DND-41 (cell line): ENCODE measurements around the gene PTCHD1.

Experiments used
- ATAC-seq: fragments of 200-7000 bp; cut with Tn5 transposase; 3 replicates; pipeline ENCODE4 v1.9.1; 2021; ENCODE audit warnings: low read depth; ENCODE audit not compliant: insufficient read depth
- DNase-seq: peaks from one replicate; pipeline ENCODE4 v3.0.0-alpha.2; 2020
- H2AFZ ChIP-seq: 2 replicates; pipeline ENCODE4 v1.6.0; 2012; ENCODE audit warnings: low read depth, low read length
- H3K27ac ChIP-seq: 2 replicates; pipeline ENCODE4 v1.5.1; 2012; ENCODE audit warnings: low read length, inconsistent platforms
- H3K27me3 ChIP-seq: fragments of 200-600 bp; sonication (generic); 2 replicates; pipeline ENCODE4 v1.6.0; 2012; ENCODE audit warnings: low read length, mild to moderate bottlenecking, inconsistent platforms; ENCODE audit not compliant: insufficient read depth, poor library complexity
- H3K36me3 ChIP-seq: 2 replicates; pipeline ENCODE4 v1.5.1; 2012; ENCODE audit warnings: low read length, inconsistent platforms; ENCODE audit not compliant: insufficient read depth
- H3K4me1 ChIP-seq: 2 replicates; pipeline ENCODE4 v1.5.1; 2012; ENCODE audit warnings: mild to moderate bottlenecking, low read length; ENCODE audit not compliant: insufficient read depth
- H3K4me2 ChIP-seq: 2 replicates; pipeline ENCODE4 v1.6.0; 2012; ENCODE audit warnings: mild to moderate bottlenecking, moderate library complexity, low read length, inconsistent platforms; ENCODE audit not compliant: insufficient read depth
- H3K4me3 ChIP-seq, 2 experiments: fragments of 200-600 bp in 1 of 2; shearing (Covaris generic) in 1 of 2; 2 replicates each; pipeline ENCODE4 v1.5.1; 2012 to 2016; ENCODE audit warnings: inconsistent platforms in 2 of 2, low read length in 2 of 2, mild to moderate bottlenecking in 2 of 2, low read depth in 1 of 2, moderate library complexity in 1 of 2
- H3K79me2 ChIP-seq: 2 replicates; pipeline ENCODE4 v1.6.0; 2012; ENCODE audit warnings: low read length, inconsistent platforms; ENCODE audit not compliant: insufficient read depth
- H3K9ac ChIP-seq: 2 replicates; pipeline ENCODE4 v1.6.0; 2012; ENCODE audit warnings: low read depth, mild to moderate bottlenecking, inconsistent platforms, low read length, moderate library complexity
- H3K9me3 ChIP-seq: 2 replicates; pipeline ENCODE4 v1.5.1; 2012; ENCODE audit warnings: low read length, moderate library complexity, mild to moderate bottlenecking, inconsistent platforms; ENCODE audit not compliant: insufficient read depth, severe bottlenecking
- H4K20me1 ChIP-seq: 2 replicates; pipeline ENCODE4 v1.6.0; 2012; ENCODE audit warnings: low read length; ENCODE audit not compliant: insufficient read depth
- CTCF ChIP-seq: IDR thresholded peaks from 2 replicates; pipeline ENCODE4 v1.5.1; 2012; ENCODE audit warnings: borderline replicate concordance, low read length, moderate library complexity, mild to moderate bottlenecking; ENCODE audit not compliant: poor library complexity, severe bottlenecking; ENCODE audit errors: extremely low read depth
- EZH2 ChIP-seq: IDR thresholded peaks from 3 replicates; pipeline ENCODE4 v1.6.1; 2012; ENCODE audit warnings: borderline replicate concordance, low read depth, mild to moderate bottlenecking, moderate library complexity, low read length, inconsistent platforms; ENCODE audit not compliant: severe bottlenecking

The PTCHD1 gene

GRCh38 chrX:23390979-23391378, 56.3 kb downstream of the PTCHD1 start:
- no peak overlapping the region for H3K9ac ChIP-seq
- no peak overlapping the region for H2AFZ ChIP-seq
- H3K4me2 ChIP-seq = no peak overlapping the region
- no peak for TF ChIP-seq EZH2
- H3K27me3 ChIP-seq = no peaks in the 10 kb centered on the region
- no peak overlapping the region for H3K27ac ChIP-seq
- ATAC-seq (no peak), DNase-seq (no peak)
- H3K4me3 ChIP-seq = no peak overlapping the region
- no peaks in the 10 kb centered on the region for H3K9me3 ChIP-seq
- no peaks in the 10 kb centered on the region for H3K36me3 ChIP-seq
- no peaks in the 10 kb centered on the region for H4K20me1 ChIP-seq
- no peaks in the 10 kb centered on the region for H3K4me1 ChIP-seq
- H3K79me2 ChIP-seq = no peaks in the 10 kb centered on the region

GRCh38 chrX:23392195-23392594, 57.5 kb downstream of the PTCHD1 start:
- Histone ChIP-seq H3K27ac (no peak overlapping the region), H3K9me3 (no peaks in the 10 kb centered on the region), H3K4me2 (no peak overlapping the region), H3K27me3 (no peaks in the 10 kb centered on the region), H3K9ac (no peak overlapping the region), H3K36me3 (no peaks in the 10 kb centered on the region), H4K20me1 (no peaks in the 10 kb centered on the region), H2AFZ (no peak overlapping the region), H3K4me1 (no peaks in the 10 kb centered on the region), H3K4me3 (no peak overlapping the region), H3K79me2 (no peaks in the 10 kb centered on the region)
- TF ChIP-seq CTCF (no peak), EZH2 (no peak)
- ATAC-seq (no peak), DNase-seq (no peak)

- Histone ChIP-seq H2AFZ (no peak overlapping the region), H3K27me3 (no peaks in the 10 kb centered on the region), H3K27ac (no peak overlapping the region), H3K4me1 (no peaks in the 10 kb centered on the region), H3K79me2 (no peaks in the 10 kb centered on the region), H3K9ac (no peak overlapping the region), H3K36me3 (no peaks in the 10 kb centered on the region), H3K9me3 (no peaks in the 10 kb centered on the region), H3K4me2 (no peak overlapping the region), H4K20me1 (no peaks in the 10 kb centered on the region), H3K4me3 (no peak overlapping the region)
- ATAC-seq = peak; percentile 31; the same call in 1 of the 3 replicates
- DNase-seq = peak; percentile 4
- TF ChIP-seq CTCF (no peak), EZH2 (no peak)
These were observed 59.8 kb downstream of the PTCHD1 start for GRCh38 chrX:23394421-23394820.

GRCh38 chrX:23396263-23396662, 61.6 kb downstream of the PTCHD1 start:
- H3K9me3 ChIP-seq = no peaks in the 10 kb centered on the region
- no peak for ATAC-seq
- H3K4me3 ChIP-seq = no peak overlapping the region
- H3K4me2 ChIP-seq = no peak overlapping the region
- no peak overlapping the region for H3K9ac ChIP-seq
- no peaks in the 10 kb centered on the region for H3K27me3 ChIP-seq
- no peak overlapping the region for H3K27ac ChIP-seq
- DNase-seq = no peak
- H3K79me2 ChIP-seq = no peaks in the 10 kb centered on the region
- no peaks in the 10 kb centered on the region for H4K20me1 ChIP-seq
- no peaks in the 10 kb centered on the region for H3K4me1 ChIP-seq
- no peak overlapping the region for H2AFZ ChIP-seq
- TF ChIP-seq EZH2 (no peak), CTCF (no peak)
- no peaks in the 10 kb centered on the region for H3K36me3 ChIP-seq
